Common myeloid progenitor, CD34-positive (primary cell): Measurements from ENCODE around the gene FAM53B.

Source experiments
- CTCF ChIA-PET: fragments of 350-600 bp; sonication (Branson Sonifier 250); formaldehyde crosslinking; loops from one replicate; lab custom pipeline; 2021; ENCODE audit warnings: antibody characterized with exemption; lab: Charles Lee
- POLR2A ChIA-PET: fragments of 350-600 bp; sonication (Branson Sonifier 250); formaldehyde crosslinking; loops from one replicate; lab custom pipeline; 2021; ENCODE audit warnings: antibody characterized with exemption; lab: Charles Lee
- DNase-seq, 3 donors: peaks; one replicate each; pipeline versions ENCODE4 v3.0.0 to v3.0.0-alpha.2; 2013
- H3K27ac ChIP-seq, 2 experiments: 1 replicate in 1 of 2; 2 replicates in 1 of 2; pipeline ENCODE4 v1.7.0; 2013; ENCODE audit warnings: inconsistent platforms in 2 of 2, low read length in 2 of 2, mild to moderate bottlenecking in 2 of 2, low read depth in 1 of 2, moderate library complexity in 1 of 2; ENCODE audit not compliant: severe bottlenecking in 2 of 2, insufficient read depth in 1 of 2, poor library complexity in 1 of 2
- H3K27me3 ChIP-seq, 5 experiments: replicated peaks in 2 of 5; 1 replicate in 3 of 5; 2 replicates in 2 of 5; pipeline versions ENCODE4 v1.6.1 to v1.7.0; 2013; ENCODE audit warnings: low read length in 4 of 5, mild to moderate bottlenecking in 2 of 5, moderate library complexity in 2 of 5, inconsistent platforms in 1 of 5; ENCODE audit not compliant: insufficient read depth in 5 of 5, control insufficient read depth in 4 of 5
- H3K36me3 ChIP-seq, 4 experiments: 1 replicate in 2 of 4; 2 replicates in 2 of 4; pipeline versions ENCODE4 v1.6.1 to v1.7.0; 2013; ENCODE audit warnings: low read length in 3 of 4, control low read depth in 1 of 4, mild to moderate bottlenecking in 1 of 4; ENCODE audit not compliant: control insufficient read depth in 4 of 4, insufficient read depth in 4 of 4
- H3K4me1 ChIP-seq, 4 experiments: 1 replicate in 3 of 4; 2 replicates in 1 of 4; pipeline versions ENCODE4 v1.6.1 to v1.7.1; 2013; ENCODE audit warnings: low read length in 3 of 4, mild to moderate bottlenecking in 3 of 4, control low read depth in 1 of 4, inconsistent platforms in 1 of 4, moderate library complexity in 1 of 4; ENCODE audit not compliant: control insufficient read depth in 4 of 4, insufficient read depth in 4 of 4; ENCODE audit errors: control extremely low read depth in 1 of 4
- H3K4me3 ChIP-seq, 7 experiments: 1 replicate in 4 of 7; 2 replicates in 3 of 7; pipeline versions ENCODE4 v1.5.1 to v1.7.0; 2013; ENCODE audit warnings: mild to moderate bottlenecking in 7 of 7, low read length in 6 of 7, moderate library complexity in 6 of 7, inconsistent platforms in 2 of 7, low read depth in 2 of 7, control low read depth in 1 of 7; ENCODE audit not compliant: insufficient read depth in 4 of 7, control insufficient read depth in 1 of 7; ENCODE audit errors: extremely low read depth in 1 of 7
- H3K9me3 ChIP-seq, 5 experiments: 1 replicate in 4 of 5; 2 replicates in 1 of 5; pipeline versions ENCODE4 v1.6.1 to v1.7.1; 2013; ENCODE audit warnings: low read length in 4 of 5, mild to moderate bottlenecking in 2 of 5, inconsistent platforms in 1 of 5, low read depth in 1 of 5, moderate library complexity in 1 of 5; ENCODE audit not compliant: control insufficient read depth in 4 of 5, insufficient read depth in 2 of 5; ENCODE audit errors: control extremely low read depth in 1 of 5
- WGBS: methylation state at CpG from one replicate; pipeline ENCODE4 v1.1.5; 2013; ENCODE audit not compliant: insufficient coverage; 5-methylcytosine and 5-hydroxymethylcytosine counted together

The FAM53B gene

DNA sequence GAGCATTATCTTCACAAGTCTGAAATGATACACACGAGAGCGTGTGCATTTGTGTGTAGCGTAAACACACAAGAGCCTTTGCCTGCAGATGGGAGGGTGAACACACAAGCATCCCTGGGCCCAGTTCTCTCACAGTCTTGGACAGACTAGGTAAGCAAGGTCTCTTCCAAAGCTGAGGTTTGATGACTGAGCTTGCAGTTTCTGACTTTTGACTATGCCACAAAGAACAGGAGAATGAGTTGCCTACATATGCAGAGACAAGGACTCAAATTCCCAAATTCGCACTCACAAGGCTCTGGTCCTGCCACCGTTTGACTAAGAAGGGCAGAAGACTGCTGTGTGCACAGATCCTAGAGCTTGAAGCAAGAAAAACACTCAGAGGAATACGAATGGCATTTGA is 55.8 kb downstream of the FAM53B start:
- 99% methylated on average over 6 of the region's 6 CpGs for WGBS
- Histone ChIP-seq H3K4me3 (no peak overlapping the region), H3K9me3 (no peaks in the 10 kb centered on the region), H3K36me3 (peaks cover 0 to 31% (median 8%) of the 10 kb centered on the region in 4 experiments), H3K4me1 (peaks cover 22 to 77% (median 36%) of the 10 kb centered on the region in 4 experiments), H3K27ac (no peak overlapping the region), H3K27me3 (no peaks in the 10 kb centered on the region)
- DNase-seq: no peak
- CTCF ChIA-PET: interaction anchor here (0.8 to 4.5 kb wide), 7 partner anchors 12 to 57 kb away, joined by 3 to 30 read pairs (median 3); no protein-coding TSS in a partner anchor
- POLR2A ChIA-PET: interaction anchor here (0.6 kb wide), 1 partner anchor 69 kb away, joined by 3 read pairs; no protein-coding TSS in a partner anchor

DNA sequence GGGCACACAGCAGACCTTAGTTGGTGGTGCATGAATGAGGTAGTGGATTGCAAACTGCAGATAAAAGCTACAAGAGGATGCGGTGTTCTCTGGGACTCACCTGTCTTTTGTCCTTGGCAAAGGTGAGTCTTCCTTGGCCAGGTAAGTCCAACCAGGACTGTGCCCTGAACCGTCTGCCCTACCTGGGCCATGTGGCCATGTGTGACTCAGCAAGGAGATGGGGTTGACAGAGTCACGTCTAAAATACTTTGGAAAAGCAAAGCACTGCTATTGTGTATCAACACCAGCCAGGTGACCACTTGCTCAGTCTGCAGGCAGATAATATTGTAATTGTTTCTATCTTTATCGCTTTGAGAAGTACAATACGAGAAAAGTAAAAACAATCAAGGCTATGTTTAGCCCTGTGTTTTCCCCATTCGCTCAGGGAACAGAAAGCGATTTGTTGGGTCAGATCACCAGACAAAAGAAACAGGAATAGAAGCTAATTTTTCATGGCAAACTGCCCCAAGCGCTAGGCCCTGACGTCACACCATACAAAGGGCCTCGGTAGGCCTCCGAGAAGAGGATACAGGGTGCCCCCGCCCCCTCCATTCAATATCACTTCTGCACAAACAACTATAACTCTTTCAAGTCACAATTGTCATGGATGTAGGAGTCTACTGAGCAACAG is 57.3 kb downstream of the FAM53B start:
- Histone ChIP-seq H3K4me1 (peaks cover 23 to 82% (median 39%) of the 10 kb centered on the region in 4 experiments), H3K27ac (no peak overlapping the region)
- POLR2A ChIA-PET: no interaction called here

DNA sequence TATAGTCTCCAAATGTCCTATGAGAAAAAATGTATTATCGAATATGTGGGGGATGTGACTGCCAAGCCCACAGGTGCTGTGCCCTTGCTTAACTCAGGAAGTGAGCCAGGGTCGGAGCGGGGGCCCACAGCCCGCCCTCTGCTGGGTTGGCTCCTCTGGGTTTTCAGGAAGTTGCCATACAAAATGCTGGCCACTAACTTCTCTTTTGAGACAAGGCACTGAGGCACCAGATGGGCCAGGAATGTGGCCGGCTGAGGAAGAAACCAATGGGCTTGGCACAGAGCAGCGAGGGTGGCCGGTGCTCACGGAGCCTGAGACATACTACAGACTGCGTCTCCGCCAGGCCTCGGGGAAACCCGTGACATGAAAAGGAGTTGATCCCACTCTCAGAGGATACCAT is 58.9 kb downstream of the FAM53B start:
- no peaks in the 10 kb centered on the region for H3K27me3 ChIP-seq
- ChIA-PET POLR2A (interaction anchor here (0.6 kb wide), 1 partner anchor 32 kb away, joined by 3 read pairs; no protein-coding TSS in a partner anchor), CTCF (interaction anchor here (1.2 to 3.1 kb wide), 8 partner anchors 12 to 56 kb away, joined by 3 to 11 read pairs (median 6); no protein-coding TSS in a partner anchor)
- no peaks in the 10 kb centered on the region for H3K9me3 ChIP-seq
- H3K27ac ChIP-seq: peak overlapping the region in 1 of 2 experiments; percentile 44
- whole genome bisulfite sequencing: 51% methylated on average over 11 of the region's 12 CpGs
- peaks cover 5 to 47% (median 22%) of the 10 kb centered on the region in 4 experiments for H3K36me3 ChIP-seq
- peak overlapping the region in 3 of 7 experiments; percentile 4 to 36 (median 18) for H3K4me3 ChIP-seq
- peaks cover 23 to 72% (median 38%) of the 10 kb centered on the region in 4 experiments for H3K4me1 ChIP-seq
- peak; percentile 64 to 82 (median 72) for DNase-seq

More for the DNA sequence above, 57.3 kb downstream of the FAM53B start:
- Histone ChIP-seq H3K9me3 (no peaks in the 10 kb centered on the region), H3K27me3 (no peaks in the 10 kb centered on the region), H3K36me3 (peaks cover 0 to 34% (median 11%) of the 10 kb centered on the region in 4 experiments), H3K4me3 (no peak overlapping the region)
- CTCF ChIA-PET: interaction anchor here (0.9 to 4.5 kb wide), 13 partner anchors 10 to 59 kb away, joined by 3 to 30 read pairs (median 4); no protein-coding TSS in a partner anchor
- 91% methylated on average over 7 of the region's 12 CpGs for WGBS
- no peak for DNase-seq

DNA sequence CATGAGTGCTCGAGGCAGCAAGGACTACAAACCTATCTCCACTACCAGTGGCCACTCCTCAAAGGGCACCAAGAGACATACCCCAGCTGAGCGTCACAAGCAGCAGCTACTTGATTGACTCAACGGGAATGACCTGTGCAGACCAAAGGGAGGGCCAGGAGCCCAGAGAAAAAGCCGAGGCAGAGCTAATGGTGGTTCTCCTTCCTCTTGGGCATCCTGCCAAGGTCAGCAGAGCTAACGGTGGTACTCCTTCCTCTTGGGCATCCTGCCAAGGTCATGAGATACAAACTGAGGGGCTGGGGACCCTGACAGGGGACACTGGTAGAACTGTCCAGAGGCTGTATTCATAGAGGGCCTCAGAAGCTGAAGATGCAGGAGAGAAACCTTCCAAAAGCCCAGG is 60.4 kb downstream of the FAM53B start:
- ChIA-PET CTCF (interaction anchor here (0.7 to 2.5 kb wide), 12 partner anchors 10 to 150 kb away, joined by 3 to 11 read pairs (median 4); no protein-coding TSS in a partner anchor), POLR2A (no interaction called here)
- H3K4me3 ChIP-seq: peak overlapping the region in 1 of 7 experiments; percentile 40
- WGBS: 39% methylated on average over 5 of the region's 5 CpGs
- no peaks in the 10 kb centered on the region for H3K27me3 ChIP-seq
- peaks cover 5 to 44% (median 20%) of the 10 kb centered on the region in 4 experiments for H3K36me3 ChIP-seq
- H3K27ac ChIP-seq: no peak overlapping the region
- DNase-seq: peak in 2 of 3 donors; percentile 34 to 35
- H3K9me3 ChIP-seq: no peaks in the 10 kb centered on the region
- H3K4me1 ChIP-seq: peaks cover 23 to 61% (median 30%) of the 10 kb centered on the region in 4 experiments

DNA sequence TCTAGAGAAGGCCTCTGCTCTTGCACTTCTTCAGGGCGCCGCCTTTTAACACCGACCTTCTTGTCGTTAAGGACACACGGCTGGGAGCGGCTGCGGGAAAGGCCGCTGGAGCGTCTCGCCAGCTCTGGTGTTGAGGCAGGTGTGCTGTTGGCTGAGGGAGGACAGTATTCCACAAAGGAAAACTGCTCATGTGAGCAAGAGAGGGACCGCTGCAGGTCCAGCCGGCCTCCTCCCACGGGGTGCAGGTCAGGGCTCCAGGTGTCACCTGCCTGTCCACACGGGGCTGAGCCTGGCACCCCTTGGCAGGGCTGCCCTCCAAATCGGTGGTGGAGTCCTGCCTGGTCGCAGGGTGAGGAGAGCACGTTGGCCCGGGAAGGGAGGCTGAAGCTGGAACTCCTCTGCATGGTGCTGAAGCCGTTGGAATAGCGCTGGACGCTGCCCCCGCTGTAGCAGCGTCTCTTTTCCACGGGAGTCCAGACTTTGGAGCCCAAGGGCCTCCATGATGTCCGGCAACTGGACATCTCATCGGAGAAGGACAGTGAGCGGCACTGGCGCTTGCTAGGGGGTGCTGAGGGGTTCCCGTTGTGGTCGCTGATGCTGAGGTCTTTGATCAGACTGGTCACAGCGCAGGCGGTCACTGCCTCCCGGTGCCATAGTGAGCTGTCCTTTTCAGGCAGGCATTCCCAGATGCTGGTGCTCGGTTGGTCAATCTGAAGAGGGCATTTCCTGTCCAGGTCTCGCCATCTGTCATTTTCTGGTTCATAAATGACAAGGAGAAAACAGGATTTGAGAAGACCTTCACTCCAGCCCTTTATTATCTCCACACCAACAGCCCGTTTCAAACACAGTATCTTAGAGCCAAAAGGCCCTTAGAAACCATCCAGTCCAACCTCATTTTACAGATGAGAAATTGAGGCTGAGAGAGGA is 62.3 kb downstream of the FAM53B start:
- no peaks in the 10 kb centered on the region for H3K9me3 ChIP-seq
- H3K27me3 ChIP-seq: no peaks in the 10 kb centered on the region
- DNase-seq: no peak
- ChIA-PET CTCF (interaction anchor here (0.9 to 2.5 kb wide), 6 partner anchors 11 to 49 kb away, joined by 3 to 11 read pairs (median 4); no protein-coding TSS in a partner anchor), POLR2A (no interaction called here)
- no peak overlapping the region for H3K27ac ChIP-seq
- 97% methylated on average over 33 of the region's 36 CpGs for WGBS
- H3K4me3 ChIP-seq: no peak overlapping the region
- H3K36me3 ChIP-seq: peaks cover 5 to 45% (median 19%) of the 10 kb centered on the region in 4 experiments
- H3K4me1 ChIP-seq: peaks cover 27 to 67% (median 31%) of the 10 kb centered on the region in 4 experiments

DNA sequence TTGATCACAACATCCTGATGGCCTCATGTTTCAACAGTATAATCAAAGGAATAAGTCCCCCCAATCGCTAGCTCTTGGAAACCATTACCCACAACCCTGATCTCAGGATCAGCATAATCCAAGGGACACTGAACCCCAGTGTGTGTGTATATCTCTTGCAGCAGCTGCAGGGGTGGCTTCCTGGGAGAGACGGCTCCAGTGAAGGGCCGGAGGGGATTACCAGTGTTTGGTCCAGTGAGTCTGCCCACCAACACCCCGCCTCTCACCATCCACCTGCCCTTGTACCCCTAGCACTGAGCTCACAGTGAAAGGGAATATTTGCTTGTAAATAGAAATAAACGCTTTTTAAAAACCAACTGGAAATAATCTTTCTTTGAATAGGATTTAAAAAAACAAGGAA is 63.1 kb downstream of the FAM53B start:
- Histone ChIP-seq H3K4me1 (peaks cover 27 to 67% (median 30%) of the 10 kb centered on the region in 4 experiments), H3K36me3 (peaks cover 5 to 49% (median 19%) of the 10 kb centered on the region in 4 experiments), H3K27ac (no peak overlapping the region), H3K9me3 (no peaks in the 10 kb centered on the region), H3K4me3 (no peak overlapping the region), H3K27me3 (no peaks in the 10 kb centered on the region)
- no peak for DNase-seq
- 100% methylated on average over 1 of the region's 5 CpGs for WGBS
- ChIA-PET POLR2A (no interaction called here), CTCF (interaction anchor here (0.9 to 1.6 kb wide), 6 partner anchors 10 to 49 kb away, joined by 3 to 4 read pairs (median 3); no protein-coding TSS in a partner anchor)
